K562 (cell line): ENCODE measurements around the gene CCDC27. TPM values are rescaled to one million over a fixed set of nuclear protein-coding genes. Genes with fewer than 3 reads are reported as not detected.

Source experiments
- ATAC-seq: fragments of 200-7000 bp; cut with Tn5 transposase; 3 replicates; pipeline ENCODE4 v1.9.1; 2020; ENCODE audit warnings: moderate library complexity
- BruUV-seq: library from RNA; stranded (reverse); fragments of 400-500 nt; replicated peaks from 2 replicates; lab custom pipeline; 2021; lab: Mats Ljungman, UMichigan
- CTCF ChIA-PET: fragments of 300-600 bp; formaldehyde crosslinking; extraction: SDS; loops from one replicate; lab custom pipeline; 2021; ENCODE audit warnings: low intra/inter-chr PET ratio; lab: Yijun Ruan, JAX
- POLR2A ChIA-PET: fragments of 300-600, 350-650 bp; sonication (Branson Sonifier 250); formaldehyde crosslinking; extraction: SDS; loops from one replicate; lab custom pipeline; 2021; ENCODE audit warnings: antibody characterized with exemption, inconsistent platforms; lab: Yijun Ruan, JAX
- DNase-seq, 4 experiments: peaks; one replicate each; pipeline versions ENCODE4 v3.0.0 to v3.0.0-alpha.2; 2011 to 2018; ENCODE audit warnings: low spot score in 3 of 4, mixed read lengths in 3 of 4; ENCODE audit errors: extremely low read depth in 1 of 4
- FAIRE-seq: peaks from 2 replicates; lab custom pipeline; 2011; peaks lifted over from hg19 to GRCh38; lab: Jason Lieb, UNC
- H2AFZ ChIP-seq: 2 replicates; pipeline ENCODE4 v1.6.0; 2011; ENCODE audit warnings: low read depth, low read length, control low read depth, inconsistent platforms
- H3K27ac ChIP-seq: fragments of 200-600 bp; 3 replicates; pipeline ENCODE4 v1.8.0; 2011; ENCODE audit warnings: low read depth, mild to moderate bottlenecking, control low read depth, inconsistent platforms, low read length, moderate library complexity, mixed read lengths; ENCODE audit errors: extremely low read depth
- H3K27me3 ChIP-seq, 2 experiments: fragments of 300-600 bp in 1 of 2; 2 replicates in 1 of 2; 3 replicates in 1 of 2; pipeline versions ENCODE4 v1.6.0 to v1.8.0; 2011; ENCODE audit warnings: inconsistent platforms in 2 of 2, low read length in 2 of 2, mild to moderate bottlenecking in 1 of 2, mixed read lengths in 1 of 2, moderate library complexity in 1 of 2; ENCODE audit not compliant: control insufficient read depth in 2 of 2, insufficient read depth in 2 of 2
- H3K36me3 ChIP-seq: fragments of 300-600 bp; 3 replicates; pipeline ENCODE4 v1.8.0; 2011; ENCODE audit warnings: mild to moderate bottlenecking, low read length, inconsistent platforms; ENCODE audit not compliant: control insufficient read depth, insufficient read depth
- H3K4me1 ChIP-seq, 2 experiments: fragments of 200-600 bp in 1 of 2; replicated peaks in 1 of 2; 2 replicates in 1 of 2; 3 replicates in 1 of 2; pipeline versions ENCODE4 v1.5.1 to v1.8.0; 2011; ENCODE audit warnings: inconsistent platforms in 2 of 2, low read length in 2 of 2, mild to moderate bottlenecking in 1 of 2, mixed read lengths in 1 of 2, moderate library complexity in 1 of 2; ENCODE audit not compliant: control insufficient read depth in 2 of 2, insufficient read depth in 2 of 2
- H3K4me2 ChIP-seq: 2 replicates; pipeline ENCODE4 v1.6.1; 2011; ENCODE audit warnings: low read length, control low read depth, inconsistent platforms, mixed read lengths; ENCODE audit not compliant: insufficient read depth
- H3K4me3 ChIP-seq: fragments of 200-600 bp; sonication (generic), shearing (Covaris generic); 2 replicates; pipeline ENCODE4 v1.5.1; 2016; ENCODE audit warnings: control low read depth, inconsistent platforms
- H3K79me2 ChIP-seq: fragments of 200-600 bp; 3 replicates; pipeline ENCODE4 v1.8.0; 2011; ENCODE audit warnings: low read length, inconsistent platforms; ENCODE audit not compliant: control insufficient read depth, insufficient read depth
- H3K9ac ChIP-seq, 2 experiments: 2 replicates each; pipeline versions ENCODE4 v1.6.0 to v1.6.1; 2011; ENCODE audit warnings: low read depth in 2 of 2, low read length in 2 of 2, control low read depth in 1 of 2, inconsistent platforms in 1 of 2, mild to moderate bottlenecking in 1 of 2, mixed read lengths in 1 of 2; ENCODE audit not compliant: insufficient read depth in 1 of 2
- H3K9me1 ChIP-seq: one replicate; pipeline ENCODE4 v1.6.0; 2011; ENCODE audit warnings: inconsistent platforms, mild to moderate bottlenecking, low read length, moderate library complexity; ENCODE audit not compliant: control insufficient read depth, insufficient read depth
- H3K9me3 ChIP-seq: replicated peaks from 2 replicates; pipeline ENCODE4 v1.5.1; 2011; ENCODE audit warnings: low read depth, low read length, inconsistent platforms; ENCODE audit not compliant: control insufficient read depth, insufficient read depth
- H4K20me1 ChIP-seq: replicated peaks from 2 replicates; pipeline ENCODE4 v1.6.1; 2011; ENCODE audit warnings: low read length, inconsistent platforms, mixed read lengths; ENCODE audit not compliant: control insufficient read depth, insufficient read depth
- BRCA1 ChIP-seq, 2 experiments: fragments of 450-650 bp in 1 of 2; sonication (generic) in 1 of 2; formaldehyde crosslinking in 1 of 2; IDR thresholded peaks; 2 replicates each; pipeline versions ENCODE4 v1.5.0 to v1.6.1; 2017 to 2020; ENCODE audit warnings: mild to moderate bottlenecking in 1 of 2, missing genetic modification reagents in 1 of 2
- HMBOX1 ChIP-seq: sonication (generic); IDR thresholded peaks from 2 replicates; pipeline ENCODE4 v1.6.1; 2016
- LCOR ChIP-seq: sonication (generic); formaldehyde crosslinking; IDR thresholded peaks from 2 replicates; pipeline ENCODE4 v1.8.0; 2022; ENCODE audit warnings: mild to moderate bottlenecking, missing genetic modification reagents
- NCOR1 ChIP-seq: fragments of 450-650 bp; IDR thresholded peaks from 2 replicates; pipeline ENCODE4 v1.6.1; 2016; ENCODE audit warnings: mild to moderate bottlenecking, moderate library complexity
- NFIC ChIP-seq: fragments of 450-650 bp; IDR thresholded peaks from 2 replicates; pipeline ENCODE4 v1.6.1; 2017; ENCODE audit warnings: mild to moderate bottlenecking, inconsistent platforms
- PML ChIP-seq: IDR thresholded peaks from 2 replicates; pipeline ENCODE4 v1.6.1; 2012; ENCODE audit warnings: low read length, inconsistent platforms
- RBM25 ChIP-seq: fragments of 200-400 bp; formaldehyde crosslinking; IDR thresholded peaks from 2 replicates; pipeline ENCODE4 v1.6.1; 2018; ENCODE audit warnings: low read length, low read depth, moderate library complexity; ENCODE audit not compliant: severe bottlenecking
- SMAD4 ChIP-seq: fragments of 250-450 bp; sonication (Bioruptor Pico); conservative IDR thresholded peaks from 2 replicates; pipeline ENCODE4 v1.8.0; 2021; ENCODE audit warnings: inconsistent platforms, mild to moderate bottlenecking, moderate library complexity
- SMARCB1 ChIP-seq: IDR thresholded peaks from 2 replicates; pipeline ENCODE4 v1.6.1; 2011; ENCODE audit warnings: improper control_type of control experiment, low read depth; ENCODE audit not compliant: insufficient read length
- TEAD2 ChIP-seq: fragments of 450-650 bp; IDR thresholded peaks from 2 replicates; pipeline ENCODE4 v1.6.1; 2016; ENCODE audit warnings: missing genetic modification characterization, control low read depth, missing compliant biosample characterization
- ZBTB17 ChIP-seq: fragments of 450-650 bp; formaldehyde crosslinking; IDR thresholded peaks from 2 replicates; pipeline ENCODE4 v1.4.0; 2020; ENCODE audit warnings: mild to moderate bottlenecking
- ZFP91 ChIP-seq: sonication (generic); formaldehyde crosslinking; IDR thresholded peaks from 2 replicates; pipeline ENCODE4 v1.8.0; 2022; ENCODE audit warnings: mild to moderate bottlenecking, missing genetic modification reagents
- ZFX ChIP-seq: sonication (generic); formaldehyde crosslinking; IDR thresholded peaks from 2 replicates; pipeline ENCODE4 v1.8.0; 2022; ENCODE audit warnings: mild to moderate bottlenecking, missing genetic modification reagents, moderate library complexity
- ZKSCAN1 ChIP-seq: fragments of 150-350 bp; IDR thresholded peaks from 2 replicates; pipeline ENCODE4 v1.6.1; 2016; ENCODE audit warnings: low read depth, low read length
- ZNF143 ChIP-seq: sonication (generic); formaldehyde crosslinking; IDR thresholded peaks from 2 replicates; pipeline ENCODE4 v1.9.0; 2022; ENCODE audit warnings: mild to moderate bottlenecking, missing genetic modification reagents
- ZNF232 ChIP-seq: sonication (generic); formaldehyde crosslinking; IDR thresholded peaks from 2 replicates; pipeline ENCODE4 v1.8.0; 2022; ENCODE audit warnings: mild to moderate bottlenecking, missing genetic modification reagents
- WGBS: fragments of 100-300 bp; shearing (Covaris generic); methylation state at CpG from one replicate; pipeline ENCODE4 v1.1.6; 2016; ENCODE audit warnings: low coverage, mixed read lengths; ENCODE audit not compliant: insufficient coverage; ENCODE audit errors: missing lambda C conversion rate; 5-methylcytosine and 5-hydroxymethylcytosine counted together
- in situ Hi-C: fragments of 300-500 bp; cut with MboI; formaldehyde crosslinking; loops from 4 replicates; pipeline ENCODE4 v1.15.0; 2018; ENCODE audit warnings: inconsistent platforms, mixed read lengths
- intact Hi-C: fragments of 100-400 bp; cut with micrococcal nuclease; formaldehyde crosslinking; loops from 2 replicates; pipeline ENCODE4 v1.14.2; 2022
- polyA plus RNA-seq, 8 experiments: library from polyadenylated mRNA; depleted of rRNA in 4 of 8; stranded (reverse) in 5 of 8; unstranded in 3 of 8; fragments of >200 nt; fragmentation: Nextera tagmentation in 2 of 8; fragmentation: Illumina TruSeq in 1 of 8; extraction: Ambion mirVana in 2 of 8; extraction: Trizol in 1 of 8; gene quantifications; 2 replicates each; pipeline versions ENCODE4 v1.2.1 to v1.2.3, GENCODE V29; 2011 to 2014; ENCODE audit warnings: inconsistent platforms in 1 of 8, missing spikeins in 1 of 8
- total RNA-seq, 7 experiments: library from RNA; depleted of rRNA in 6 of 7; stranded (reverse); fragments of >200 nt in 6 of 7; fragmentation: Illumina TruSeq in 2 of 7; extraction: Trizol in 2 of 7; gene quantifications; 2 replicates each; pipeline versions ENCODE4 v1.2.1 to v1.2.3, GENCODE V29; 2011 to 2021; ENCODE audit warnings: low replicate concordance in 1 of 7

The CCDC27 gene
- total and polyA plus RNA-seq, 9 of the 15 experiments (the other 6 are each of a cell fraction or from before 2014, with no cell fraction given): 0.01 to 0.04 TPM; not detected in 7

DNA sequence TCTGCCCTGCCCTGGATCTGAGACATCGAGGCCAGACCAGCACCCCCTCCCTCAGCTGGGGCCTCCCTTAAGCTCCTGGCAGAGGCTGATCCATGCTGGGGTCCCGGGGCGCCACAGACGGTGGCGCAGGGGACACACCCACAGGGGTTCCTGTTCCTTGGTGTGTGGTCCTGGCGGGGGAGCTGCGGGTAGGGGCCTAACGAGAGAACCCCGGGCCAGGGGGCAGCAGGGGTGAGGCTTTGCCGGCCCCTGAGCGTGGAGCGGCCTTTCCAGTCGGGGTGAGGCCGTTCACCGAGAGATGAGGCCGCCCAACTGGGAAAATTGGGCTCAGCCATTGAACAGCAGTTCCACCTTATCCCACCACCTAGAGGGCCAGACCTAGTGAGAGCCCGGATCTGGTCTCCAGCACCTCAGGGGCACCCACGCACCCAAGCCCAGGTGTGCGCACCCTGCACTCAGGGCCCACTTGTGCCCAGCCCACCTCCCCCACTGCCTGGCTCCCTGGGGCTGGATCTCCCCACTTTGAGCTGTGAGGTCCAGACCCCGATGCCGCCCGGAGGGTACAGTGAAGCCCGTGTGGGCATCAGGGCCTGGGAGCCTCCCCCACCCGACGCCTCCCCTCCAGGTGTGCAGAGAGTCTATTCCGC lies 45.5 kb upstream of the CCDC27 start (continued):
- TF ChIP-seq BRCA1 (IDR thresholded peaks at IDR 0.05): no peak
- TF ChIP-seq BRCA1 (CRISPR knock-in tag; IDR thresholded peaks at IDR 0.05): no peak
- no peak for TF ChIP-seq PML
- TF ChIP-seq LCOR: no peak
- TF ChIP-seq SMAD4 (CRISPR knock-in tag): no peak
- no peak for TF ChIP-seq NCOR1
- no peak for TF ChIP-seq NFIC
- TF ChIP-seq RBM25: no peak
- TF ChIP-seq ZNF232 (CRISPR knock-in tag): no peak
- no peak for TF ChIP-seq ZNF143 (CRISPR knock-in tag)
- TF ChIP-seq ZBTB17 (CRISPR knock-in tag): no peak
- no peak for TF ChIP-seq TEAD2 (tag)
- TF ChIP-seq ZFX: no peak

DNA sequence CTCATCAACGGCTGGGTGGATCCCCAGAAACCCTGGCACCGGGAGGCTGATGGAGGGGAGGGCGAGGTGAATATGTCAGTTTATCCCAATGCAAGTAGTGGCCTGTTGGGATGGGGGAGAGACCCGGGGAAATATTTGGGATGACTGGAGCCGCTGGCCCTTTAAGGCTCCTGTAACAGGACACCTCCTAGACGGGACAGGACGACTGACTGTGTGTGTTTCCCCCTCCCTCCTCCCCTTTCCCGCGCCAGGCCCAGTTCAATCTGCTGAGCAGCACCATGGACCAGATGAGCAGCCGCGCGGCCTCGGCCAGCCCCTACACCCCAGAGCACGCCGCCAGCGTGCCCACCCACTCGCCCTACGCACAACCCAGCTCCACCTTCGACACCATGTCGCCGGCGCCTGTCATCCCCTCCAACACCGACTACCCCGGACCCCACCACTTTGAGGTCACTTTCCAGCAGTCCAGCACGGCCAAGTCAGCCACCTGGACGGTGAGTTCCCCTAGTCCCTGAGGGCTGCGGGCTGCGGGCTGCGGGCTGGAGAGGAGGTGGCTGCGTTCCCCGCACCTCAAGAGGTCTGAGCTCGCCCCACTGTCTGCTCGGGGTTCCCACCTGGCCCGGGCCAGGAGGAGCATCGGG lies 44.8 kb upstream of the CCDC27 start:
- Histone ChIP-seq H3K4me2 (no peak overlapping the region), H3K27me3 (peaks cover 65 to 98% of the 10 kb centered on the region in 2 experiments), H3K79me2 (no peaks in the 10 kb centered on the region), H4K20me1 (peaks cover 77% of the 10 kb centered on the region), H3K9me3 (no peaks in the 10 kb centered on the region), H3K27ac (no peak overlapping the region), H2AFZ (no peak overlapping the region), H3K36me3 (no peaks in the 10 kb centered on the region), H3K4me1 (peaks cover 0 to 58% of the 10 kb centered on the region in 2 experiments; a peak in 2 of 5 replicates), H3K9ac (no peak overlapping the region), H3K9me1 (no peaks in the 10 kb centered on the region), H3K4me3 (no peak overlapping the region)
- ChIA-PET POLR2A (interaction anchor here (0.6 kb wide), 1 partner anchor 67 kb away, joined by 3 read pairs; no protein-coding TSS in a partner anchor), CTCF (no interaction called here)
- intact Hi-C loops: no loop called here
- peak; percentile 77 for TF ChIP-seq ZFP91
- TF ChIP-seq ZKSCAN1: peak; percentile 79
- no peak for TF ChIP-seq SMARCB1
- TF ChIP-seq HMBOX1: no peak
- FAIRE-seq (no peak), ATAC-seq (no peak), DNase-seq (no peak)
- BruUV-seq: no TSS peak
- 12% methylated on average over 35 of the region's 35 CpGs for WGBS
- in situ Hi-C loops: no loop called here
